Spleen (tissue), 11 donors: Measurements from ENCODE around the gene TRPM2. TPM values are rescaled to one million over a fixed set of nuclear protein-coding genes. Genes with fewer than 3 reads are reported as not detected.

Experiments
- DNase-seq: peaks from one replicate; pipeline ENCODE4 v3.0.0-alpha.2; 2020
- H3K27ac ChIP-seq, 8 donors: fragments of 200-600 bp; sonication (generic) in 7 of 8; 1 replicate in 4 of 8; 2 replicates in 4 of 8; pipeline versions ENCODE4 v1.5.0 to v1.8.0; 2016 to 2021; ENCODE audit warnings: inconsistent platforms in 4 of 8, mild to moderate bottlenecking in 4 of 8, moderate library complexity in 1 of 8
- H3K27me3 ChIP-seq, 7 donors: fragments of 200-600 bp; sonication (generic) in 6 of 7; replicated peaks in 1 of 7; 1 replicate in 4 of 7; 2 replicates in 3 of 7; pipeline versions ENCODE4 v1.5.0 to v1.8.0; 2016 to 2021; ENCODE audit warnings: inconsistent platforms in 3 of 7, mild to moderate bottlenecking in 1 of 7
- H3K36me3 ChIP-seq, 6 donors: fragments of 200-600 bp; sonication (generic) in 5 of 6; 1 replicate in 4 of 6; 2 replicates in 2 of 6; pipeline versions ENCODE4 v1.5.0 to v1.8.0; 2016 to 2021; ENCODE audit warnings: inconsistent platforms in 2 of 6
- H3K4me1 ChIP-seq, 6 donors: fragments of 200-600 bp; sonication (generic) in 5 of 6; 1 replicate in 3 of 6; 2 replicates in 3 of 6; pipeline versions ENCODE4 v1.5.0 to v1.8.0; 2016 to 2021; ENCODE audit warnings: inconsistent platforms in 3 of 6
- H3K4me3 ChIP-seq, 8 donors: fragments of 200-600 bp; sonication (generic) in 7 of 8; 1 replicate in 4 of 8; 2 replicates in 4 of 8; pipeline versions ENCODE4 v1.5.0 to v1.8.0; 2016 to 2021; ENCODE audit warnings: inconsistent platforms in 4 of 8, mild to moderate bottlenecking in 4 of 8, moderate library complexity in 2 of 8
- H3K9me3 ChIP-seq, 8 donors: fragments of 200-600 bp; sonication (generic) in 7 of 8; 1 replicate in 4 of 8; 2 replicates in 4 of 8; pipeline versions ENCODE4 v1.5.0 to v1.8.0; 2016 to 2021; ENCODE audit warnings: inconsistent platforms in 4 of 8
- CTCF ChIP-seq, 11 experiments: fragments of 200-600 bp in 7 of 11; fragments of 450-650 bp in 4 of 11; sonication (generic) in 4 of 11; IDR thresholded peaks in 8 of 11; conservative IDR thresholded peaks in 3 of 11; 1 replicate in 7 of 11; 2 replicates in 4 of 11; pipeline versions ENCODE4 v1.4.0 to v1.8.0; 2016 to 2021; ENCODE audit warnings: antibody characterized with exemption in 11 of 11, inconsistent platforms in 4 of 11, mild to moderate bottlenecking in 1 of 11
- POLR2A ChIP-seq, 3 donors: fragments of 450-650 bp; IDR thresholded peaks; one replicate each; pipeline ENCODE4 v1.5.1; 2017; ENCODE audit warnings: antibody characterized with exemption in 3 of 3, mild to moderate bottlenecking in 1 of 3
- POLR2AphosphoS5 ChIP-seq, 3 donors: sonication (generic); formaldehyde crosslinking; IDR thresholded peaks; one replicate each; pipeline ENCODE4 v1.5.1; 2017; ENCODE audit warnings: antibody characterized with exemption in 3 of 3
- WGBS, 5 donors: extraction: QIAGEN DNeasy Blood & Tissue Kit in 3 of 5; methylation state at CpG; one replicate each; pipeline versions ENCODE4 v1.1.5 to v1.1.7; 2013 to 2018; 5-methylcytosine and 5-hydroxymethylcytosine counted together
- intact Hi-C: fragments of 100-400 bp; cut with DNase I; formaldehyde crosslinking; loops from one replicate; pipeline ENCODE4 v1.15.0; 2023; ENCODE audit warnings: low total_unique reads
- polyA plus RNA-seq, 3 donors: library from polyadenylated mRNA; stranded (reverse); fragments of 200-250 nt; gene quantifications; one replicate each; pipeline ENCODE4 v1.2.1, GENCODE V29; 2013
- total RNA-seq, 7 donors: library from RNA; depleted of rRNA in 3 of 7; stranded (reverse); fragments of >200 nt in 3 of 7; fragmentation: NEBNext Ultra II Directional in 4 of 7; extraction: Animal tissue kit (Norgen Biotek cat#: 25700) in 4 of 7; gene quantifications; one replicate each; pipeline versions ENCODE4 v1.1.0 to v1.2.1, GENCODE V29; 2016 to 2021
- donor health status: healthy with polysubstance abuse.
- donor health status: DM: no; HTN: no; CAD: no; lungs with moderate emphysema.
- donor health status: DM: no; HTN: no; CAD: no.
- donor health status: Bipolar disorder and iron deficiency.
- donor health status: healthy.
- donor health status: DM: no; HTN: no; CAD: no.
- donor health status: DM: yes; HTN: yes; CAD: no.

TRPM2 gene
- total and polyA plus RNA-seq, 10 donors = 10.4 to 44.1 (median 23.3) TPM

GRCh38 chr21:44466351-44466954, 113.0 kb downstream of the TRPM2 start:
- no peak overlapping the region for H3K4me3 ChIP-seq
- peaks cover 0 to 6% (median 0%) of the 10 kb centered on the region in 7 donors for H3K27me3 ChIP-seq
- intact Hi-C loops = no loop called here
- WGBS, 5 donors = 87 to 94% (median 91%) methylated on average over 10 to 16 of the region's 16 CpGs
- no peaks in the 10 kb centered on the region for H3K4me1 ChIP-seq
- DNase-seq = no peak
- H3K9me3 ChIP-seq = no peaks in the 10 kb centered on the region
- H3K36me3 ChIP-seq = no peaks in the 10 kb centered on the region
- TF ChIP-seq POLR2A (IDR thresholded peaks at IDR 0.05) (no peak), CTCF (IDR thresholded peaks at IDR 0.05 in 8 of 11, conservative IDR thresholded peaks at IDR 0.05 in 3 of 11) (no peak), POLR2AphosphoS5 (IDR thresholded peaks at IDR 0.05) (no peak)
- H3K27ac ChIP-seq = no peak overlapping the region

GRCh38 chr21:44466996-44467858, 113.8 kb downstream of the TRPM2 start:
- DNase-seq = no peak
- intact Hi-C loops = no loop called here

GRCh38 chr21:44467859-44468195, 114.4 kb downstream of the TRPM2 start:
- no peak for TF ChIP-seq CTCF (IDR thresholded peaks at IDR 0.05 in 8 of 11, conservative IDR thresholded peaks at IDR 0.05 in 3 of 11)
- no peak for TF ChIP-seq POLR2A (IDR thresholded peaks at IDR 0.05)
- TF ChIP-seq POLR2AphosphoS5 (IDR thresholded peaks at IDR 0.05) = no peak
- Histone ChIP-seq H3K36me3 (no peaks in the 10 kb centered on the region), H3K9me3 (no peaks in the 10 kb centered on the region), H3K4me3 (no peak overlapping the region), H3K27me3 (peaks cover 0 to 6% (median 0%) of the 10 kb centered on the region in 7 donors), H3K27ac (no peak overlapping the region), H3K4me1 (no peaks in the 10 kb centered on the region)
- no peak for DNase-seq
- intact Hi-C loops = no loop called here
- WGBS, 5 donors = 88 to 96% (median 92%) methylated on average over 9 to 15 of the region's 15 CpGs

More at GRCh38 chr21:44466996-44467858, 113.8 kb downstream of the TRPM2 start:
- 86 to 97% (median 93%) methylated on average over 23 to 36 of the region's 36 CpGs for WGBS, 5 donors
- no peak overlapping the region for H3K27ac ChIP-seq
- no peaks in the 10 kb centered on the region for H3K36me3 ChIP-seq
- H3K4me1 ChIP-seq = no peaks in the 10 kb centered on the region
- H3K27me3 ChIP-seq = peaks cover 0 to 6% (median 0%) of the 10 kb centered on the region in 7 donors
- no peaks in the 10 kb centered on the region for H3K9me3 ChIP-seq
- H3K4me3 ChIP-seq = no peak overlapping the region
- TF ChIP-seq CTCF (IDR thresholded peaks at IDR 0.05 in 8 of 11, conservative IDR thresholded peaks at IDR 0.05 in 3 of 11) (no peak), POLR2AphosphoS5 (IDR thresholded peaks at IDR 0.05) (no peak), POLR2A (IDR thresholded peaks at IDR 0.05) (no peak)

- H3K27me3 ChIP-seq = peaks cover 0 to 6% (median 0%) of the 10 kb centered on the region in 7 donors
- H3K4me3 ChIP-seq = no peak overlapping the region
- DNase-seq = no peak
- H3K4me1 ChIP-seq = no peaks in the 10 kb centered on the region
- no peak overlapping the region for H3K27ac ChIP-seq
- TF ChIP-seq POLR2A (IDR thresholded peaks at IDR 0.05) (no peak), POLR2AphosphoS5 (IDR thresholded peaks at IDR 0.05) (no peak), CTCF (IDR thresholded peaks at IDR 0.05 in 8 of 11, conservative IDR thresholded peaks at IDR 0.05 in 3 of 11) (no peak)
- intact Hi-C loops = no loop called here
- no peaks in the 10 kb centered on the region for H3K36me3 ChIP-seq
- H3K9me3 ChIP-seq = no peaks in the 10 kb centered on the region
Measured at GRCh38 chr21:44471341-44471740, 117.9 kb downstream of the TRPM2 start.
